HTERT RPE-1 (cell line): Measurements from ENCODE around the gene ATP11C.
"Not testable (repeated sequence)": the region's sequence is repeated elsewhere in the genome, so short reads cannot be mapped to it uniquely, and the experiment has no call there.

Experiments
- in situ Hi-C: fragments of 300-500 bp; cut with MboI; formaldehyde crosslinking; loops from 4 replicates; pipeline ENCODE4 v1.14.3; 2020; ENCODE audit warnings: low sequenced_read_pairs

The ATP11C gene

DNA sequence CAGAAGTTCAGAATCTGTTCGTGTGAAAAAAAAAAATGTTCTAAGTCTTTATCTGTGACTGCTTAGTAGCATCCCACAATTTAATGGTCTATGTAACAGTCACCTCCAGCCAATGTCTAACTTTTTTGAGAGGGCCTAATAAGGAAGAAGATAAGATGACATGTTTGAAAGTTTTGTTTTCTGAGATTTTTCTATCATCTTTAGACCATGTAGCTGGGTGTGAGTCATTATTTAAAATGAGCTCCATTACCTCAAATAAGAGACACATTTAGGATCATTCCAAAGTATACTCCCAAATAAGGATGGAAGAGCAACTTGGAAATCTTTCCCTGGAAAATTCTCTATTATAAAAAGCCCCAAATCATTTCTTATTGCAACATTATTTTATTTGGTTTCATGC, 196.7 kb downstream of the ATP11C start:
- in situ Hi-C loops, result no loop called here

- in situ Hi-C loops, result no loop called here
Measured at GRCh38 chrX:139734996-139735395, 197.9 kb downstream of the ATP11C start.

DNA sequence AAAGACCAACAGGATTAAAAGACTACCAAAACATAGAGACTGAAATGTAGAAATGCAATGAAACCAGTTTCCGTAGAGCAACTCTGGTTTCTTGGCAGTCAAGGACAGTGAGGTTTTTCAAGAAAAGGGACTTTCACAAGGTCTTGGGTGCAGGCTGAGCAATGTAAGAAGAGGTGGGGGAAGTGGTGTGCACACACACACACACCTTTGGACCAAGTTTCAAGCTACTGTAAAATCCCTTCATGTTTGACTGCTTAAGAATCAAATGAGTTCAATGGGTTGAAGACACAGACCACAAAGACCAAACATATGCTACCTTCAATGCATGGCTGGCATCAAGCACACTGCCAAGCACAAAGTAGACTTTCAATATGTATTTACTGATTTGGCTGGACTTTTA, 207.1 kb downstream of the ATP11C start:
- in situ Hi-C loops, result no loop called here

DNA sequence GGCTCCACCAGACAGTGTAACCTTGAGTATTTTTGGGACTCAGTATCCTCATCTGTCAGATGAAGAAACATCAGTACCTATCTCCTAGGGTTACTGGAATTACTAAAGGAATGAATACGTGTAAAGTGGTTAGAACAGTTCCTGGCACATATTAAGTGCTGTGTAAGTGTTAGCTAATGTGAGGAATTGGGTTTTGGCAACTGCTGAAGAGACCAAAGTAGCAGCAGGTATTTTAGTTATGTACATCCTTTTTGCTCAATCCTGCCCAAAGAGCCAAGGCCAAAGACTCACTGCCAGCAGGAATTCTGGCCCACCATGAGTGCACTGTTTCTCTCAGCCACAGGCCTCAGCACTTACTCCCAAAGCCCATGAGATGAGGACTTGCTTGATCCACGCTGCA, 208.2 kb downstream of the ATP11C start:
- in situ Hi-C loops, result no loop called here

DNA sequence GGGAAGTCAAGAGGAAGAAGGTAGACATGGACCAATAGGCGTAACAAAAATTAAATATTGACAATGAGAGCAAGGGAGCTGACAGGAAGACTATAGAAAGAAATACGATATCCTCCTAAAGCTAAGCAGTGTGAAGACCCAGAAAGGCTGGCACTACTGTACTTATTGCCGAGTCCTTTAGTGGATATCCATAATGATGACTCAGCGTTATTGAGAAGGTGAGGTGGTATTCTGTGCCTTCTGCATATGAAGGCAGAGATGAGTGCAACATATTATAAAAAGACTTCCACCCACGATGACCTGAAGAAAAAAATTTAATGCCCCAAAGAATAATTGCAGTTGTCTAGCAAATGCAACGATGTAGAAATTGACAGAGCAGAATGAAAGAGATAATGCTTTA, 211.9 kb downstream of the ATP11C start:
- in situ Hi-C loops, result no loop called here

- in situ Hi-C loops, result no loop called here
Measured at GRCh38 chrX:139720136-139720535, 212.7 kb downstream of the ATP11C start.

- in situ Hi-C loops, result no loop called here
Measured at GRCh38 chrX:139708067-139708466, 224.8 kb downstream of the ATP11C start, which contains the start of gene MCF2. Gene MCF2, minus strand, starts transcription at chrX:139708167. Its CDS starts 56,423 bp downstream, at chrX:139651744.

GRCh38 chrX:139702658-139703057, 230.2 kb downstream of the ATP11C start:
- in situ Hi-C loops, result no loop called here

GRCh38 chrX:139692908-139693307, 239.9 kb downstream of the ATP11C start:
- in situ Hi-C loops, result no loop called here

DNA sequence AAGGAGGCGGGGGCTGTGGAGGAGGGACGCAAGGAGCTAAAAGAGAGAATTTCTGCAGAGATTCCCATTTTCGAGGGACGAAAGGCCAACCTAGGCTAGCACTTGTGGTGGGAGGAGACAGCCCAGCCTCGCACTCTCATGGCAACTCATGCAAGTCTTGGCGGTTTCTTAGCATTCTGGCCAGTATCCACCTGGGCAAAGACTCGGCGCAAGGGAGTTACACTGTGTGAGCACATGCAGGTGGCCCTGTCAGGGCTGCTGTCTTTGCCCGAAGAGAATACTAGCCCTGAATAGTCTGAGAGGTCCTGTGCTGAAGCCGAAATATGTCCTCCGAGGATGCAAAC, 240.4 kb downstream of the ATP11C start:
- in situ Hi-C loops, result no loop called here

- in situ Hi-C loops, result no loop called here
Measured at GRCh38 chrX:139691843-139692505, 240.9 kb downstream of the ATP11C start.

DNA sequence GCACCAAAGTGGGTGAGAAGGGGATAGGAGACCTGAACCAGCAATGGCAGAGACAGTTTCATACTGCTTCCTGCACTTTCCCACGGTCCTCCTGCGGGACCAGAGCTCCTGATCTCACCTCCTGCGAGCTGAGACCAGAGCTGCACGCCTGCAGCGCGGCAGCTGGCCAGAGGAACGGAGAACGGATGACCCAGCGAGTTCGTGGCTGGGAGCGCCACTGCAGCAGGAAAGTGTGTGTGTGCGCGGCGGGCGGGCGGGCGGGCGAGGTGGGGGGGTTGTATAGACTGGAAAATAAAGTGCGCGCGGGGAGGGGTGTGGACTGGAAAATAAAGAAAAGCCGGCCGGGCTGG, 241.4 kb downstream of the ATP11C start:
- in situ Hi-C loops, result no loop called here

DNA sequence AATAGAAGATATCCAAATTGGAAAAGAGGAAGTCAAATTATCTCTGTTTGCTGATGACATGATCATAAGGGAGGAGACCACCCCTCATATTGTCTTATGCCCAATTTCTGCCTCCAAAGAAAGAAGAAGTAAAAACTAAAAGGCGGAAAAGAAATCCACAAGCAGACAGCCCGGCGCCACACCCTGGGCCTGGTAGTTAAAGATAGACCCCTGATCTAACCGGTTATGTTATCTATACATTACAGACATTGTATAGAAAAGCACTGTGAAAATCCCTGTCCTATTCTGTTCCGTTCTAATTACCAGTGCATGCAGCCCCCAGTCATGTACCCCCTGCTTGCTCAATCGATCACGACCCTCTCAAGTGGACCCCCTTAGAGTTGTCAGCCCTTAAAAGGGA, 247.7 kb downstream of the ATP11C start:
- in situ Hi-C loops, result not testable (repeated sequence)

DNA sequence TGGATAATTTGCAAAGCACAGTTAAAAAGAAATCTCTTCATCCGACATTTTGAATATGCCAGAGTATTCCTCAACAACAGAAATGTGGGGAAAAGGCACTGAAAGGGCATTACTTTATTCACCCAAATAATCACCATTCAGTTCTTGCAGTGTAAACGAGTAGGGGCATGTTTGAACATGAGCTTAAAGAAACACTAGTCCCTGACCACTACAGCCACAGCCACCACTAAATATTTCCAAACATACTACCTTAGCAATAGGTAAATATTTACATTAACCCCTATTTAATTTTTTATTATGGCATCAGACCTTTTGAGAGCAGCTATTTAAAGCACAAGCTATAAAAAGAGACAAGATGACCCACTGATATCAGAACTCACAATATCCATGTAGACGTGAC, 252.5 kb downstream of the ATP11C start:
- in situ Hi-C loops, result no loop called here
